GM23338 (cell line): ENCODE results near the gene NOP10. TPM values are rescaled to one million over a fixed set of nuclear protein-coding genes. Genes with fewer than 3 reads are reported as not detected.

Source experiments
- ATAC-seq: fragments of 200-7000 bp; cut with Tn5 transposase; 3 replicates; pipeline ENCODE4 v1.9.1; 2020
- DNase-seq: peaks from one replicate; pipeline ENCODE4 v3.0.0-alpha.2; 2015; ENCODE audit warnings: low spot score
- H2AFZ ChIP-seq: fragments of 200-600 bp; sonication (generic); 2 replicates; pipeline ENCODE4 v1.8.0; 2016; ENCODE audit warnings: antibody characterized with exemption, mild to moderate bottlenecking, moderate library complexity
- H3F3A ChIP-seq: fragments of 200-600 bp; sonication (generic); replicated peaks from 2 replicates; pipeline ENCODE4 v1.8.0; 2017; ENCODE audit warnings: antibody characterized with exemption, mixed run types, low read depth
- H3K27ac ChIP-seq: fragments of 200-600 bp; sonication (generic); 2 replicates; pipeline ENCODE4 v1.6.1; 2016; ENCODE audit warnings: low read depth
- H3K27me3 ChIP-seq: fragments of 200-600 bp; sonication (generic); 2 replicates; pipeline ENCODE4 v1.8.0; 2016; ENCODE audit warnings: mild to moderate bottlenecking, mixed run types, moderate library complexity; ENCODE audit not compliant: insufficient read depth
- H3K36me3 ChIP-seq: fragments of 200-600 bp; sonication (generic); 2 replicates; pipeline ENCODE4 v1.8.0; 2016; ENCODE audit warnings: mild to moderate bottlenecking; ENCODE audit not compliant: insufficient read depth
- H3K4me1 ChIP-seq: fragments of 200-600 bp; sonication (generic); 2 replicates; pipeline ENCODE4 v1.8.0; 2016; ENCODE audit warnings: mild to moderate bottlenecking, moderate library complexity; ENCODE audit not compliant: insufficient read depth
- H3K4me2 ChIP-seq: fragments of 200-600 bp; sonication (generic); 2 replicates; pipeline ENCODE4 v1.7.1; 2017; ENCODE audit warnings: mixed run types
- H3K4me3 ChIP-seq: fragments of 200-600 bp; sonication (generic); 2 replicates; pipeline ENCODE4 v1.6.1; 2016; ENCODE audit warnings: mixed run types
- H3K79me2 ChIP-seq: fragments of 200-600 bp; sonication (generic); replicated peaks from 2 replicates; pipeline ENCODE4 v1.8.0; 2017; ENCODE audit warnings: mild to moderate bottlenecking; ENCODE audit not compliant: insufficient read depth
- H3K9me2 ChIP-seq: fragments of 200-600 bp; sonication (generic); 2 replicates; pipeline ENCODE4 v1.8.0; 2017; ENCODE audit not compliant: insufficient read depth
- H4K20me1 ChIP-seq: fragments of 200-600 bp; sonication (generic); replicated peaks from 2 replicates; pipeline ENCODE4 v1.8.0; 2017; ENCODE audit warnings: mild to moderate bottlenecking; ENCODE audit not compliant: insufficient read depth
- H3K27ac Mint-ChIP-seq: 2 replicates; pipeline ENCODE4 v1.8.0; 2020; ENCODE audit warnings: inconsistent platforms, mild to moderate bottlenecking, moderate library complexity, mixed read lengths
- H3K27me3 Mint-ChIP-seq: 3 replicates; pipeline ENCODE4 v1.8.0; 2022; ENCODE audit warnings: low read depth, mild to moderate bottlenecking, moderate library complexity, mixed read lengths, inconsistent platforms; ENCODE audit not compliant: insufficient read depth, poor library complexity
- H3K36me3 Mint-ChIP-seq: 3 replicates; pipeline ENCODE4 v1.8.0; 2021; ENCODE audit warnings: low read depth, mild to moderate bottlenecking, inconsistent platforms, moderate library complexity, mixed read lengths
- H3K4me1 Mint-ChIP-seq: 3 replicates; pipeline ENCODE4 v1.8.0; 2020; ENCODE audit warnings: mild to moderate bottlenecking, inconsistent platforms, mixed read lengths
- H3K4me3 Mint-ChIP-seq: 3 replicates; pipeline ENCODE4 v1.8.0; 2021; ENCODE audit warnings: moderate library complexity, mild to moderate bottlenecking, inconsistent platforms, mixed read lengths
- H3K9me3 Mint-ChIP-seq: 3 replicates; pipeline ENCODE4 v1.8.0; 2020; ENCODE audit warnings: moderate library complexity, mild to moderate bottlenecking, inconsistent platforms, mixed read lengths
- EZH2 ChIP-seq: fragments of 200-600 bp; sonication (generic); IDR thresholded peaks from one replicate; pipeline ENCODE4 v1.8.0; 2017; ENCODE audit warnings: antibody characterized with exemption, mild to moderate bottlenecking, low read depth; ENCODE audit not compliant: unreplicated experiment
- NANOG ChIP-seq: IDR thresholded peaks from 2 replicates; pipeline ENCODE4 v1.6.1; 2016; ENCODE audit warnings: antibody characterized with exemption, borderline replicate concordance
- POLR2AphosphoS5 ChIP-seq: IDR thresholded peaks from 2 replicates; pipeline ENCODE4 v1.6.1; 2016; ENCODE audit warnings: antibody characterized with exemption, low read depth
- STAT1 ChIP-seq: IDR thresholded peaks from one replicate; pipeline ENCODE4 v1.6.1; 2016; ENCODE audit warnings: antibody characterized with exemption; ENCODE audit not compliant: unreplicated experiment
- ZNF114 ChIP-seq: fragments of 250-450 bp; sonication (Bioruptor Pico); IDR thresholded peaks from 2 replicates; pipeline ENCODE4 v1.5.0; 2020; ENCODE audit warnings: mild to moderate bottlenecking, moderate library complexity
- polyA plus RNA-seq: library from polyadenylated mRNA; unstranded; fragments of >200 nt; fragmentation: Nextera tagmentation; extraction: Ambion mirVana; gene quantifications from 2 replicates; pipeline ENCODE4 v1.2.1, GENCODE V29; 2016
- total RNA-seq: library from RNA; depleted of rRNA; stranded (reverse); fragments of >200 nt; shearing (Covaris generic); gene quantifications from 2 replicates; pipeline ENCODE4 v1.2.3, GENCODE V29; 2014
- TF ChIP-seq, protein P1 (sequence below): IDR thresholded peaks from one replicate; pipeline ENCODE4 v1.6.1; 2018; ENCODE audit warnings: antibody characterized with exemption; ENCODE audit not compliant: unreplicated experiment
- TF ChIP-seq, protein P2 (sequence below), 2 experiments: fragments of 200-600 bp in 1 of 2; sonication (generic) in 1 of 2; conservative IDR thresholded peaks; 2 replicates each; pipeline versions ENCODE4 v1.5.1 to v1.6.1; 2016 to 2017; ENCODE audit warnings: antibody characterized with exemption in 2 of 2, low read depth in 2 of 2, mild to moderate bottlenecking in 2 of 2, moderate library complexity in 1 of 2
- TF ChIP-seq, protein P3 (sequence below): fragments of 250-450 bp; sonication (Bioruptor Pico); IDR thresholded peaks from 2 replicates; pipeline ENCODE4 v1.5.0; 2020; ENCODE audit warnings: mild to moderate bottlenecking, moderate library complexity

NOP10 gene
- total and polyA plus RNA-seq, 2 experiments from 2014 or later = 417 to 718 TPM

DNA sequence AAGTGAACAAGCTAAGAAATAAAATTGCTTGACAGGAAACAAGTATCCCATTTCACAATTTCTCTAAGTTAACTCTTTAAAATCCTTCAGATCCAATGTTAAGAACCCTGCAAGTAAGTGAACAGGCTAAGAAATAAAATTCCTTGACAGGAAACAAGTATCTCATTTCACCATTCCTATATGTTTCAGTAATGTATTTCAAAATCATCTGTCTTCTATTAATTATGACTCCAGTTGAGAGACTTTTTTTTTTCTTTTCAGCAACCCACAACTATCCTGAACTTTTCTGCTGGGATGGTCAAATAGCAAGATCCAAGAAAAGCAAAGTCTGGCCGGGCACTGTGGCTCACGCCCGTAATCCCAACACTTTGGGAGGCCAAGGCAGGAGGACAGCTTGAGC lies 3.0 kb downstream of the NOP10 start:
- H3K9me2 ChIP-seq = no peaks in the 10 kb centered on the region
- ATAC-seq (no peak), DNase-seq (no peak)
- peaks cover 29% of the 10 kb centered on the region for H3K36me3 Mint-ChIP-seq
- H3K4me2 ChIP-seq = no peak overlapping the region
- H3K4me1 ChIP-seq = peaks cover 23% of the 10 kb centered on the region
- peaks cover 7% of the 10 kb centered on the region for H3K36me3 ChIP-seq
- H4K20me1 ChIP-seq = peaks cover 10% of the 10 kb centered on the region; the same call in 1 of the 2 replicates
- H3K4me3 Mint-ChIP-seq = no peak overlapping the region
- no peak overlapping the region; the same call in 1 of the 2 replicates for H3K27ac Mint-ChIP-seq
- no peaks in the 10 kb centered on the region for H3F3A ChIP-seq
- H3K27ac ChIP-seq = no peak overlapping the region
- H2AFZ ChIP-seq = no peak overlapping the region
- peaks cover 16% of the 10 kb centered on the region for H3K4me1 Mint-ChIP-seq
- H3K4me3 ChIP-seq = no peak overlapping the region
- peaks cover 5% of the 10 kb centered on the region for H3K27me3 Mint-ChIP-seq
- H3K79me2 ChIP-seq = peaks cover 24% of the 10 kb centered on the region
- H3K9me3 Mint-ChIP-seq = peaks cover 4% of the 10 kb centered on the region; the same call in 2 of the 3 replicates
- TF ChIP-seq, protein P1, sequence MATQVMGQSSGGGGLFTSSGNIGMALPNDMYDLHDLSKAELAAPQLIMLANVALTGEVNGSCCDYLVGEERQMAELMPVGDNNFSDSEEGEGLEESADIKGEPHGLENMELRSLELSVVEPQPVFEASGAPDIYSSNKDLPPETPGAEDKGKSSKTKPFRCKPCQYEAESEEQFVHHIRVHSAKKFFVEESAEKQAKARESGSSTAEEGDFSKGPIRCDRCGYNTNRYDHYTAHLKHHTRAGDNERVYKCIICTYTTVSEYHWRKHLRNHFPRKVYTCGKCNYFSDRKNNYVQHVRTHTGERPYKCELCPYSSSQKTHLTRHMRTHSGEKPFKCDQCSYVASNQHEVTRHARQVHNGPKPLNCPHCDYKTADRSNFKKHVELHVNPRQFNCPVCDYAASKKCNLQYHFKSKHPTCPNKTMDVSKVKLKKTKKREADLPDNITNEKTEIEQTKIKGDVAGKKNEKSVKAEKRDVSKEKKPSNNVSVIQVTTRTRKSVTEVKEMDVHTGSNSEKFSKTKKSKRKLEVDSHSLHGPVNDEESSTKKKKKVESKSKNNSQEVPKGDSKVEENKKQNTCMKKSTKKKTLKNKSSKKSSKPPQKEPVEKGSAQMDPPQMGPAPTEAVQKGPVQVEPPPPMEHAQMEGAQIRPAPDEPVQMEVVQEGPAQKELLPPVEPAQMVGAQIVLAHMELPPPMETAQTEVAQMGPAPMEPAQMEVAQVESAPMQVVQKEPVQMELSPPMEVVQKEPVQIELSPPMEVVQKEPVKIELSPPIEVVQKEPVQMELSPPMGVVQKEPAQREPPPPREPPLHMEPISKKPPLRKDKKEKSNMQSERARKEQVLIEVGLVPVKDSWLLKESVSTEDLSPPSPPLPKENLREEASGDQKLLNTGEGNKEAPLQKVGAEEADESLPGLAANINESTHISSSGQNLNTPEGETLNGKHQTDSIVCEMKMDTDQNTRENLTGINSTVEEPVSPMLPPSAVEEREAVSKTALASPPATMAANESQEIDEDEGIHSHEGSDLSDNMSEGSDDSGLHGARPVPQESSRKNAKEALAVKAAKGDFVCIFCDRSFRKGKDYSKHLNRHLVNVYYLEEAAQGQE = no peak
- TF ChIP-seq, protein P2, sequence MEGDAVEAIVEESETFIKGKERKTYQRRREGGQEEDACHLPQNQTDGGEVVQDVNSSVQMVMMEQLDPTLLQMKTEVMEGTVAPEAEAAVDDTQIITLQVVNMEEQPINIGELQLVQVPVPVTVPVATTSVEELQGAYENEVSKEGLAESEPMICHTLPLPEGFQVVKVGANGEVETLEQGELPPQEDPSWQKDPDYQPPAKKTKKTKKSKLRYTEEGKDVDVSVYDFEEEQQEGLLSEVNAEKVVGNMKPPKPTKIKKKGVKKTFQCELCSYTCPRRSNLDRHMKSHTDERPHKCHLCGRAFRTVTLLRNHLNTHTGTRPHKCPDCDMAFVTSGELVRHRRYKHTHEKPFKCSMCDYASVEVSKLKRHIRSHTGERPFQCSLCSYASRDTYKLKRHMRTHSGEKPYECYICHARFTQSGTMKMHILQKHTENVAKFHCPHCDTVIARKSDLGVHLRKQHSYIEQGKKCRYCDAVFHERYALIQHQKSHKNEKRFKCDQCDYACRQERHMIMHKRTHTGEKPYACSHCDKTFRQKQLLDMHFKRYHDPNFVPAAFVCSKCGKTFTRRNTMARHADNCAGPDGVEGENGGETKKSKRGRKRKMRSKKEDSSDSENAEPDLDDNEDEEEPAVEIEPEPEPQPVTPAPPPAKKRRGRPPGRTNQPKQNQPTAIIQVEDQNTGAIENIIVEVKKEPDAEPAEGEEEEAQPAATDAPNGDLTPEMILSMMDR (conservative IDR thresholded peaks at IDR 0.05; ENCODE audit: low read depth in 2 of 2) = no peak
- TF ChIP-seq NANOG (no peak), STAT1 (no peak), ZNF114 (CRISPR knock-in tag) (no peak), EZH2 (no peak), POLR2AphosphoS5 (no peak)
- TF ChIP-seq, protein P3, sequence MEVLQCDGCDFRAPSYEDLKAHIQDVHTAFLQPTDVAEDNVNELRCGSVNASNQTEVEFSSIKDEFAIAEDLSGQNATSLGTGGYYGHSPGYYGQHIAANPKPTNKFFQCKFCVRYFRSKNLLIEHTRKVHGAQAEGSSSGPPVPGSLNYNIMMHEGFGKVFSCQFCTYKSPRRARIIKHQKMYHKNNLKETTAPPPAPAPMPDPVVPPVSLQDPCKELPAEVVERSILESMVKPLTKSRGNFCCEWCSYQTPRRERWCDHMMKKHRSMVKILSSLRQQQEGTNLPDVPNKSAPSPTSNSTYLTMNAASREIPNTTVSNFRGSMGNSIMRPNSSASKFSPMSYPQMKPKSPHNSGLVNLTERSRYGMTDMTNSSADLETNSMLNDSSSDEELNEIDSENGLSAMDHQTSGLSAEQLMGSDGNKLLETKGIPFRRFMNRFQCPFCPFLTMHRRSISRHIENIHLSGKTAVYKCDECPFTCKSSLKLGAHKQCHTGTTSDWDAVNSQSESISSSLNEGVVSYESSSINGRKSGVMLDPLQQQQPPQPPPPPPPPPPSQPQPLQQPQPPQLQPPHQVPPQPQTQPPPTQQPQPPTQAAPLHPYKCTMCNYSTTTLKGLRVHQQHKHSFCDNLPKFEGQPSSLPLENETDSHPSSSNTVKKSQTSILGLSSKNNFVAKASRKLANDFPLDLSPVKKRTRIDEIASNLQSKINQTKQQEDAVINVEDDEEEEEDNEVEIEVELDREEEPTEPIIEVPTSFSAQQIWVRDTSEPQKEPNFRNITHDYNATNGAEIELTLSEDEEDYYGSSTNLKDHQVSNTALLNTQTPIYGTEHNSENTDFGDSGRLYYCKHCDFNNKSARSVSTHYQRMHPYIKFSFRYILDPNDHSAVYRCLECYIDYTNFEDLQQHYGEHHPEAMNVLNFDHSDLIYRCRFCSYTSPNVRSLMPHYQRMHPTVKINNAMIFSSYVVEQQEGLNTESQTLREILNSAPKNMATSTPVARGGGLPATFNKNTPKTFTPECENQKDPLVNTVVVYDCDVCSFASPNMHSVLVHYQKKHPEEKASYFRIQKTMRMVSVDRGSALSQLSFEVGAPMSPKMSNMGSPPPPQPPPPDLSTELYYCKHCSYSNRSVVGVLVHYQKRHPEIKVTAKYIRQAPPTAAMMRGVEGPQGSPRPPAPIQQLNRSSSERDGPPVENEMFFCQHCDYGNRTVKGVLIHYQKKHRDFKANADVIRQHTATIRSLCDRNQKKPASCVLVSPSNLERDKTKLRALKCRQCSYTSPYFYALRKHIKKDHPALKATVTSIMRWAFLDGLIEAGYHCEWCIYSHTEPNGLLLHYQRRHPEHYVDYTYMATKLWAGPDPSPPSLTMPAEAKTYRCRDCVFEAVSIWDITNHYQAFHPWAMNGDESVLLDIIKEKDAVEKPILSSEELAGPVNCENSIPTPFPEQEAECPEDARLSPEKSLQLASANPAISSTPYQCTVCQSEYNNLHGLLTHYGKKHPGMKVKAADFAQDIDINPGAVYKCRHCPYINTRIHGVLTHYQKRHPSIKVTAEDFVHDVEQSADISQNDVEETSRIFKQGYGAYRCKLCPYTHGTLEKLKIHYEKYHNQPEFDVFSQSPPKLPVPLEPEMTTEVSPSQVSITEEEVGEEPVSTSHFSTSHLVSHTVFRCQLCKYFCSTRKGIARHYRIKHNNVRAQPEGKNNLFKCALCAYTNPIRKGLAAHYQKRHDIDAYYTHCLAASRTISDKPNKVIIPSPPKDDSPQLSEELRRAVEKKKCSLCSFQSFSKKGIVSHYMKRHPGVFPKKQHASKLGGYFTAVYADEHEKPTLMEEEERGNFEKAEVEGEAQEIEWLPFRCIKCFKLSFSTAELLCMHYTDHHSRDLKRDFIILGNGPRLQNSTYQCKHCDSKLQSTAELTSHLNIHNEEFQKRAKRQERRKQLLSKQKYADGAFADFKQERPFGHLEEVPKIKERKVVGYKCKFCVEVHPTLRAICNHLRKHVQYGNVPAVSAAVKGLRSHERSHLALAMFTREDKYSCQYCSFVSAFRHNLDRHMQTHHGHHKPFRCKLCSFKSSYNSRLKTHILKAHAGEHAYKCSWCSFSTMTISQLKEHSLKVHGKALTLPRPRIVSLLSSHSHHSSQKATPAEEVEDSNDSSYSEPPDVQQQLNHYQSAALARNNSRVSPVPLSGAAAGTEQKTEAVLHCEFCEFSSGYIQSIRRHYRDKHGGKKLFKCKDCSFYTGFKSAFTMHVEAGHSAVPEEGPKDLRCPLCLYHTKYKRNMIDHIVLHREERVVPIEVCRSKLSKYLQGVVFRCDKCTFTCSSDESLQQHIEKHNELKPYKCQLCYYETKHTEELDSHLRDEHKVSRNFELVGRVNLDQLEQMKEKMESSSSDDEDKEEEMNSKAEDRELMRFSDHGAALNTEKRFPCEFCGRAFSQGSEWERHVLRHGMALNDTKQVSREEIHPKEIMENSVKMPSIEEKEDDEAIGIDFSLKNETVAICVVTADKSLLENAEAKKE (CRISPR knock-in tag) = no peak
- H3K27me3 ChIP-seq = no peaks in the 10 kb centered on the region
